ENCODE results near the gene EGLN1.

- TF ChIP-seq HDAC6 (IDR thresholded peaks at IDR 0.05; ENCODE audit: low read depth, low read length) (no peak), RFX5 (IDR thresholded peaks at IDR 0.05; ENCODE audit: borderline replicate concordance, low read depth, low read length) (no peak), EZH2 (IDR thresholded peaks at IDR 0.05; ENCODE audit: low read depth, low read length, severe bottlenecking) (no peak), EGR1 (IDR thresholded peaks at IDR 0.05; ENCODE audit: borderline replicate concordance, low read depth, low read length) (no peak), RAD21 (IDR thresholded peaks at IDR 0.05 in 1 of 2, conservative IDR thresholded peaks at IDR 0.05 in 1 of 2; ENCODE audit: low read depth in 2 of 2, low read length in 2 of 2) (no peak), KDM5A (IDR thresholded peaks at IDR 0.05; ENCODE audit: low read length) (no peak), POLR2AphosphoS5 (IDR thresholded peaks at IDR 0.05; ENCODE audit: low read depth, low read length) (no peak), POLR2A (IDR thresholded peaks at IDR 0.05; ENCODE audit: control extremely low read depth in 1 of 2, low read depth in 2 of 2, low read length in 2 of 2) (no peak), ASH2L (IDR thresholded peaks at IDR 0.05; ENCODE audit: low read length) (no peak), TBP (IDR thresholded peaks at IDR 0.05; ENCODE audit: low read depth, low read length) (no peak)
- TF ChIP-seq, protein P1, sequence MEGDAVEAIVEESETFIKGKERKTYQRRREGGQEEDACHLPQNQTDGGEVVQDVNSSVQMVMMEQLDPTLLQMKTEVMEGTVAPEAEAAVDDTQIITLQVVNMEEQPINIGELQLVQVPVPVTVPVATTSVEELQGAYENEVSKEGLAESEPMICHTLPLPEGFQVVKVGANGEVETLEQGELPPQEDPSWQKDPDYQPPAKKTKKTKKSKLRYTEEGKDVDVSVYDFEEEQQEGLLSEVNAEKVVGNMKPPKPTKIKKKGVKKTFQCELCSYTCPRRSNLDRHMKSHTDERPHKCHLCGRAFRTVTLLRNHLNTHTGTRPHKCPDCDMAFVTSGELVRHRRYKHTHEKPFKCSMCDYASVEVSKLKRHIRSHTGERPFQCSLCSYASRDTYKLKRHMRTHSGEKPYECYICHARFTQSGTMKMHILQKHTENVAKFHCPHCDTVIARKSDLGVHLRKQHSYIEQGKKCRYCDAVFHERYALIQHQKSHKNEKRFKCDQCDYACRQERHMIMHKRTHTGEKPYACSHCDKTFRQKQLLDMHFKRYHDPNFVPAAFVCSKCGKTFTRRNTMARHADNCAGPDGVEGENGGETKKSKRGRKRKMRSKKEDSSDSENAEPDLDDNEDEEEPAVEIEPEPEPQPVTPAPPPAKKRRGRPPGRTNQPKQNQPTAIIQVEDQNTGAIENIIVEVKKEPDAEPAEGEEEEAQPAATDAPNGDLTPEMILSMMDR (IDR thresholded peaks at IDR 0.05; ENCODE audit: control extremely low read depth in 1 of 3, insufficient read depth in 1 of 3, low read depth in 1 of 3, low read length in 3 of 3) = no peak
- TF ChIP-seq, protein P2, sequence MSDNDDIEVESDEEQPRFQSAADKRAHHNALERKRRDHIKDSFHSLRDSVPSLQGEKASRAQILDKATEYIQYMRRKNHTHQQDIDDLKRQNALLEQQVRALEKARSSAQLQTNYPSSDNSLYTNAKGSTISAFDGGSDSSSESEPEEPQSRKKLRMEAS (IDR thresholded peaks at IDR 0.05) = no peak
Measured at GRCh38 chr1:231376101-231376500, 46.0 kb downstream of the EGLN1 start.

All from H1 (cell line).